HG03064 (cell line): ENCODE results near the gene NT5DC1.

ENCODE experiments used
- ATAC-seq: cut with Tn5 transposase; IDR thresholded peaks from one replicate; pipeline ENCODE4 v1.9.1; 2021; ENCODE audit warnings: low read depth; ENCODE audit not compliant: unreplicated experiment

The NT5DC1 gene

DNA sequence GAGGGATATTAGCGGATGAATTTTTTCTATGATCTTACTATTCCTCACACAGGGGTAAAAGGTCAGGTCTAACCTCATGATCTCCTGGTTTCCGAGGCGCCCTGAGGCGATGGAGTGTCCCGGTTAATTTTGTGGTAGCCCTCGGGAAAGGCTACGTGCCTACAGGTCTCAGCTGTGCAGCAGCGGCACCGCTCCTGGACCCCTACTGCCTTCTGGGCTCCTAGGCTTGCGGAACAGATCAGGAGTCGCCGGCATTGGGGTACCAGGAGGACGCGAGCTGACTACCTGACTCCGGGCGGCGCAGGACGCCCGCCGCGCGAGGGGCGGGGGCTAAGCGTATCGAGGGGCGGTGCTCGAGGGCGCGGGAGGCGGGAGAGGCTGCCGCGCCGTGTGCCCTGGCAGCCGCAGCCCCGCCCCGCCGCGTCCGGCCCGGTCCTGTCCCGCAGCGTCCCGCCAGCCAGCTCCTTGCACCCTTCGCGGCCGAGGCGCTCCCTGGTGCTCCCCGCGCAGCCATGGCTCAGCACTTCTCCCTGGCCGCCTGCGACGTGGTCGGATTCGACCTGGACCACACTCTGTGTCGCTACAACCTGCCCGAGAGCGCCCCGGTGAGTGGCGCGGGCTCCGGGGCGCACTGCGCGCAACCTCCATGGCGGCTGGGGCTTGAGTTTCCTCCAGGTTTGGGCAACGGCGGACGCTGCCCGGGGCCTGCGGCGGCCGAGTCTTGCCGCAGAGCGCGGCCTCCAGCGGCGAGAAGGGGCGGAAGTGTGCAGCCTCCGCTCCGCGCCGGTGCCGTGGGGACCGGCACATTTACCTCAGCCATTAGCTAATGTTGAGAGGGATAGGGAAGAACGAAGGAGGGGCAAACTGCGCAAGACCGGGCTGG is at the start of gene NT5DC1:
Gene NT5DC1 (plus strand): TSS at position 435 of the 883 bp plus-strand sequence. CDS start 78 bp downstream, at position 513.
- ATAC-seq, result peak; percentile 85

DNA sequence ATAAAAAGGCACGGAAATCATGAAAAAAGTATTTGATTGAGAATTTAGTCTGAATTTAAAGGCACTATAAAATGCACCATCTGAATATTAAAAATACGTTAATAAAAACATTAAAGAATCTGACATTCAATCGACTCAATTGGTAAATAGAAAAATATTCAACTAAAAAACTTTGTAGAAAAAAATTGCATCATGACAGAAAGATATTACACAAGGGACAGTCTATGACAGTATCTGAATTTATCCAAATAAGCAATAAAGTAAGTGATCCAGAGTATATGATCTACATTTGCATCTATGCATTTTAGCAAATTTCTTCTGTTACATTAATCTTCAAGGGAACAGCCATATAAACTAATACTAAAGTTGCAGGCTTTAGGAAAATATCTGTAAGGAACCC is 49.4 kb upstream of the NT5DC1 start:
- ATAC-seq, result no peak

DNA sequence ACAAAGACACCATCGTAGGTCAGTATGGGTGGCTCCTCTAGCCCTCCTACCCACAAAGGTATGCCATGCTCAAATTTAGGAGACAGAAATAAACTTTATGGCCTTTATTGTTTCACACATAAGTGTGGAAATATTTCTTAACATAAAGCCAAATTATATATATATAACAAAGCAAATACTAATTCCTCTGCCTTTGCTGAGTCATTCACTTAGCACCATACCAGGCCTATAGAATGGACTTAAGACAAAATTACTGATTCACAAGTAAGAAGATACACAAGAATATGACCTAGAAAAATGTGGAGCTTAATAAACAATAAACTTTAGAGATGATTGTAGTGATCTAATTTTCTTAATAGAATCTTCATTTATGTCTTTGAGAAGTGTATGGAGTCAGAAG is 45.1 kb upstream of the NT5DC1 start:
- no peak for ATAC-seq

DNA sequence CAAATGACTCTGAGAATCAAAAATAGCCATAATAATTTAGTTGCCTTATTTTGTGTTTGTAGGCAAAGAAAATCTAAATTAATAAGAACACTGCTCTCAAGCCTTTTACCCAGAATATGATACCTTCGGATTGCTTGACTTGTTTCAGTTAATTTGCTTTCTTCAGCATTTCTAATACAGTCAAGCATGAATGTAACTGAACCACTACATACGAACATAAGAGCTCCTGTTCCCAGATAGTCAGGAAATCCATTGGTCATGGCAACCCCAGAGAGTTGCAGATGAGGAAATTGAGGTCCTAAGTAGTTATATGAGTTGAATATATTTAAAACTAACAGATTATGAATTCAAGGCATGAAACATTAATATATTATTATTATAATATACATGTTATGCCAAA is 42.9 kb upstream of the NT5DC1 start:
- no peak for ATAC-seq

DNA sequence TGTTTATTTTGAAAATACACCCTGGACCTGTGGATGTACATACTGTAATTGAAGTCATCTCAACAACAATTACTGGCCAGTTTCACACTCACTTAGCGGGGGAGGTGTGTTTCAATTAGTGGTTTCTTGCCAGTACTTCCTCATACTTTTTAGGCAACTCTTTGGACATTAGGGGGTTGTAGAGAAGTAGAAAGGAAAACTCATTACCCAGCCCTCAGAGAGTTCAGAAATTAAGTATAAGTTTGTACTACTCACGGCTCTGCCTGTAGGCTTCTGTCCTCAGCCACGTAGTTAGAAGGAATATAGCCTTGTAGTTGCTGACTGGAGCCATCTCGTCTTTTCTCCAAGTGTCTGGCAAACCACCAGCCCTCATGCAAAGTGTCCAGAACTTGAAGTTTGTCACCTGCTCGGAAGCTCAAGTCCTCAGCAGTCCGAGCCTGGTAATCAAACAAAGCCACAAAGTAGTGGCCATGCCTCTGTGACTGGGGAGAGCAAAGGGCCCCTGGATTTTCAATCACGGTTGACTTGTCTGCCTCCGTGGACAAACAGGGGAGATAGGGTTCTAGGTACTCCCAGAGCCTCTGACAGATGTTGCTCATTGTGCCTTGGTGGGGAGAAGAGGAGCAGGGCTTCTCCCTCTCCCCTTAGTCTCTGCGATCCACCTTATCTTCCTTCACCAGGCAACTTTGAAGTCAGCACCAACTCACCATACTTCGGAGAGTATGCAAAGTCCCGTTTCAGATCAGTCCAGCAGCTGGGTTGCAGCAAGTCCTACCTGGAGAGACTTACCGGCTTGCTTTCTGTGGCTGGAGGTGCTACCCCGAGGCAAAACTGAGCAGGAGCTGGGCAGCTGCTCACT is 40.7 kb upstream of the NT5DC1 start:
- ATAC-seq, result peak; percentile 89

DNA sequence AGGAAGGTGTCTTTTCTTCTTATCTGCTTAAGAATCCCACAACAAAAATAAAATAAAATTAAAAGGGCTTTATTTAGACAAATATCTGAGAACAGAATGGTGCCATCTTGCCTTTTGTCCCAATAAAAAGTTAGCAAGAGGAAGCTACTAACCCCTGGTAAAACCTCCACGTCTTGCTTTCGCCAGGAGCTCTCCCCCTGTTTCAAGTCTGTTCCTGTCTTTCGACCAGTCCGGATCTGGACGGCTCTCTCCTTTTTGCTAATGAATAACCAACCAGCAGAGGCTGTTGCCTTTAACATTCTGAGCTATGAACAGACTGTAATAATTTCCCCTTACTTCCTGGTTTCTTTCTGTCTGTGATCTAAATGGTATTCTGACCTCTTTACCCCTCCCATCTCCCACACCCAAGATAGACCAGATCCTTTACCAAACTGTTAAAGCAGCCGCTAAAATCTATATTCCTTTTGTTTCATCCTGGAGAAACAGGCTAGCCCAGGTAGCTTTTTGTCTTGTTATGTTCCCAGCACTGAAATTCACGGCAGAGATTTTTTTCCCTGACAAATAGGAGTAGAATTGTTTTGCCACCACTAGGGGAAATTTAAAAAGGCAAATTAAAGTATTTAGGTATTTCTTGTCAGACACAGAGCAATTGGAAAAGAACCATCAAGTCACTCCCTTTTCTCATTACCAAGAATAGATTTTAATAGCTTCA is 39.9 kb upstream of the NT5DC1 start, which contains the start of gene FRK:
Gene FRK (minus strand): TSS at position 320 of the 712 bp plus-strand sequence. CDS start 580 bp downstream, outside the sequence.
- ATAC-seq, result no peak

DNA sequence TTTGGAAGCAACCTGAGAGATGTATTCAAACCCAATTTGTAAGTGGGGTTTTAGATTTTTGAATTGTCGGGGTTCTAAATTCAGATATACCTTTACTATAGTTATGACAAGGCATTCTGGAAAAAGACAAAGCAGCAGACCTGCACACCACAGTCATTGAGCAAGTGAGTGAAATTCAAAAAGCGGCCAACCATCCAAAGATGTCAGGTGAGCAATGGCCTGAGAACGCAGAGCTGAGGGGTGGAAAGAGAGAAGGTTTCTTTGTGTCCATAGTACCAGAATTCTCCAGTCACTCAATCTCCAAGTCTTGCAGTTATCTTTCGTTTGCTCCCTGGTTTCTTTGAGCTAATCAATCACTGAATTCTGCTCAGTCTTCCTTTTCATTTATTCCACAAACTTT is 38.2 kb upstream of the NT5DC1 start:
- no peak for ATAC-seq

DNA sequence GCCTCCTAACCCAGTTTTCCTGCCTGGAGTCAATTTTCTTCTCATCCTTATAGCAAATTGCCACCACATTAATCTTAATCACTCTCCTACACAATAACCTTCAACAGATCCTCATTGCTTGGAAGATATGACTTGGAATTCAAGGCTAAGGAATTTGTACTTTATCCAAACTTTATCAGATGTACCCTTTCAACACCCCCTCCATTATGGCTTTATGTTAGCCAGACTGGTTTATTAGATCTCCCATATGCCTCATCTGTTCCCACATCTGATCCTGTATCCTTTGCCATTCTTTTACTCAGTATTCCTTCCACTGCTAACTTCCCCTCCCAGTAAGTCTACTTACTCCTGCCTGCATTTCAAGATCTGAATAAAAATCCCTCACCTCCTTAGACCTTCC is 36.0 kb upstream of the NT5DC1 start:
- no peak for ATAC-seq

DNA sequence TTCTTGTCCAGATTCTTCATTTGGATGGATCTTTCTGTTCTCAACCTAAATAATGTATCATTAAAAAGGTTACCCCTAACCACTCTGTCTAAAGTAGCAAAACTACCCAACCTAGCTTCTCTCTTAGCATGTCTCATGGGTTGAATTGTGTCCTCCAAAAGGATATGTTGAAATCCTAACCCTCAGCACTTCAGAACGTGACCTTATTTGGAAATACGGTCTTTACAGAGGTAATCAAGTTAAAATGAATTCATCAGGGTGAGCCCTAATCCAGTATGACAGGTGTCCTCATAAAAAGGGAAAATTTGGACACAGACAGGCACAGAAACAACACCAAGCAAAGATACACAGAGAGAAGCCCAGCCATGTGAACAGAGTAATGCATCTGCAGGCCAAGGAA is 33.9 kb upstream of the NT5DC1 start:
- no peak for ATAC-seq

DNA sequence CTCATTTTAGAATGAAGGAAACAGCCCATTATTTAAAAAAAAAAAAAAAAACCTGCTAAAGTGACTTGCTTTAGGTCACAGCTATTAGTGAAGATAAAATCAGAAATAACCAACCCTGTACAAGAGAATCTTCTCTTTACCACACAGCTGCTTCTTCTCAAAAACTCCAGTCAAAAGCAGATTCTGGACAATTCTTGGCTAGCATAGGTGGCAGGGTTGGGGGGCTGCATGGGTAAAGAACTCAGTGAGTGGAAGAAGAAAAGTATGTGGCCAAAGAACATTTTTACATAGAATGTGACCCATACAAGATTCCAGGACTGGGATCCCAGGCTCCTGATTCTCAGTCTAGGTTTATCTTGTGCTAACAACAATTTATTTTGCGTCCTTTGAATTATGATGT is 30.6 kb upstream of the NT5DC1 start:
- no peak for ATAC-seq

DNA sequence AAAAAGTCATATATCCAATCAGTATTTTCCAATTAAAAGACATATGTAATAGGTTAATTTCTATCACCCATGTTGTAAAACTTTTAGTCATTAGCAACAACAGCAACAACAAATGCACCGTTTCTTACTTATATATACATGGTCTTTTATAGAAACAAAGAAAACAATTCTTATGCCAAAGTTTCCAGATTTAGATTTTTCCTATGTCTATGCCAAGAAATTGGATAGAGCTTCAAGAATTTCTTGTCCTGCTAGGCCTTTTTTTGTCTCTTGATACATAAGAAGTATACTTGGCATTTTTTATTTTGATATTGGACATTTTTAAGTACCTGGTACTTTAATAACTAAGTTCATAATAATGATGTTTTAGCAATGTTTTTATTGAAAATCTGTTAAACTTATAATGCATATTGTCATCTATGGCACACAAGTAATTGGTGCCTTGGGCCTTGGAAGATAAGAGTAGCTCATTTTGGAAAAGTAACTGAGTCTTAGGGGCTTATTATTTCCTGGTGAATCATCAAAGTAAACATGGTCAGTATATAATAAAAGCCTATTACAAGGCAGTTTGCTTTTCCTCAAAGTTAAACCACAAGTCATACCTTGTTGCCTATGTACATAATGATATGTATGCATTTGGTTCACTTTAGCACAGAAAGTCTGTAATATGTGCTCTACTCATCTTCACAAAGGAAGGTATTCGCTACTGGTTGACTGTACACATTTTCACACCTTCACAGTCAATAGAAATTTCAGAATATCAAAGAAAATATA is 29.9 kb upstream of the NT5DC1 start:
- ATAC-seq, result no peak

DNA sequence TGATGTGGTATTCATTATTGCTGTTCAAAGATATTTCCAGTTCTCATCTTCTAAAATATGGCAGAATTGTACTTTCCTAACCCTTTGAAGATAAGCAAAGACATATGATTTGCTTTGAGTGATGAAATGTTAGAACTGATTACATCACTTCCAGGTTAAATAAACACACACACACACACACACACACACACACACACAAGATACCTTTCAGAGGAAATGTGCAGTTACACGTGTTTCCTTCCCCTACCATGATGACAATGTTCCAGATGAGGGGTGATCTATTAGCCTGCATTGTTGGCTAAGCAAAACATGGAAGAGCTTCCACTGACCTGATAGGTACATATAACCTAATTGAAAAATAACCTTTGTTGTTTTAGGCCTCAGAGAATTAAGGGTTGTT is 28.3 kb upstream of the NT5DC1 start:
- ATAC-seq, result no peak

DNA sequence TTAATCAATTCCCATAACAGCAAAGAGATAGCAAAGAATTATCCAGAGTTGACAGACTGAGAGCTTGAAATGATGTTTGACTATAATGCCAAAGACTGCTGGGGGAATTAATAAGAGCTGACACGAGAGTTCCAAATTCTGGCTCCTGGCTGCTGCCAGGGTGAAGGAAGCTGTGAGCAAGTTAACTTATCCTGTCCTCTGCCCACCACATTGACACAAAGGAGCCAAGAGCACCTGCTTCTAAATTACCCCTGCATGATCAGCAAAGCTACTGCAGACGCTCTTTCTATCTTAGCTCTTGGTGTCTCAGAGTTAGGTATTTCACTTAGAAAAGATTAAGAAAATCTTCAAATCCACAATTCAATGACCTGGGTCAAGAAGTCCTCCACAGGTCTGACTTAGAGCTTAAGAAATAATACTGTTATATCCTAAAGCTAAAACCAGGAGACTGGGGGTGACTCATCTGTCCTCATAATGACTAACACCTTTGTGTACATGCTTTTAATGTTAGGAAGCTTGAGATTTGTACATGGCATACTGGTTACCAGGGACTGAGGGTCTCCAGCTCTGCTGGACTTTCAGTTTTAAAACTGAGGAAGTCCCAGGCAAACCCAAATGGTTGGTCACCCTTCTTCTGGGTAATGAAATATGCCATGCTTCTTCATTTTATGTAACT is 26.8 kb upstream of the NT5DC1 start:
- ATAC-seq, result no peak

DNA sequence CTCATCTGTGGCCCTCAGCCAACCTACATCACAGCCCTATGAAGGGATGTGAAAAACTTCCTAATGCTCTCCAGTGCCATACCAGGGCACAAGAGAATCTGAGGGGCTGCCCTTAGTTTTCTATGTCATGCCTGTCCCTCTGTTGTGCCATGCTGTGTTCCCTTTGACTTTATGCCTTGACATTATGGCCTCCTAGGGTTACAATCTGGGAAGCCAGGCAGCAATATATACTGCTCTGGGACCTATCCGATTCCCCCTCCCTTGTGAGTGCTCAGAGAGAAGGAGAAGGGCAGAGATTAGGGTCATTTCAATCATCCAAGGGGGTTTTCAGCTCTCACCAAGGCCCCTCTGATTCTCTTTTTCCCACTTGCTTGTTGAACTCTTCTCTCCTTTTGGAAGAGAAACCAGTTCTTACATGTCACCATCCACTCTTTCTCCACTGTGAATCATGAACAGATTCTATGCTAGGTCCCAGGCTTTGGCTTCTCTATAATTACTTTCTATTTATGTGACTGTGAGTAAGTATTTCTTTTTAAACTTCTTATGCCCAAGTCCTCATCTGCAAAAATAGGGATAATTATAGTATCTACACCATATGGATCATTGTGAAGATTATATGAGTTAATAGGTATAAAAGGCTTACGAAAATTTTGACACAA is 25.8 kb upstream of the NT5DC1 start:
- ATAC-seq, result no peak

DNA sequence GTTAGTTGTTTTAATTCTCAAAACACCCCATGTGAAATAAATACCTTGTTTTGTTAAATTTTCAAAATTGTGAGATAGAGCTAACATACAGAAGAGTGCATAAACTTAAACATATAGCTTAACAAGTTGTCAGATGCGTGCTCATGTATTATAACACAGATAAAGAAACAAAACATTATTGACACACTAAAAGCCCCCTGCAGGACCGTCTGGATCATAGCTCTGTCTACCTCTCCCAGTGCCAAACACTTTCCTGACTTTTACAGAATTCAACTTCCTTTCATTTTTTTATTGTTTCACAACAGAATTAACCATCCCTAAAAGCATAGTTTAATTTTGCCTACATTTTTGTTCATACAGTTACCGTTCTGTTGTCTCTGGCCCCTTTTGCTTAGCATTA is 22.1 kb upstream of the NT5DC1 start:
- ATAC-seq, result no peak

DNA sequence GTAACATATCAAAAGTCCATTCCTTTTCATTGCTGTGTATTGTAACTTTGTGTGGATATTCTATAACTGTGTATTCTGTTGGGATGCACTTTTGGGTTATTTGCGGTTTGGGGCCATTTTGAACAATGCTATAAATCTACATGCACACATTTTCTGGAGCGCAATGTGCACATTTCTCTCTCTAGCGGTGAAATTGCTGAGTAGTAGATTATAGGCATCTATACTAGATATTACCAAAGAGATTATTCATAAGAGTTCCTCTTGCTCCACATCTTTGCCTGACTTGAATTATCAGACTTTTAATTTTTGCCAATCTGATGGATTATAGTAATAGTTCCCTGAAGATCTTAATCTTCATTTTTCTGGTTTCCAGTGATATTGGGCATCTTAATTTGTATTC is 21.7 kb upstream of the NT5DC1 start:
- no peak for ATAC-seq

DNA sequence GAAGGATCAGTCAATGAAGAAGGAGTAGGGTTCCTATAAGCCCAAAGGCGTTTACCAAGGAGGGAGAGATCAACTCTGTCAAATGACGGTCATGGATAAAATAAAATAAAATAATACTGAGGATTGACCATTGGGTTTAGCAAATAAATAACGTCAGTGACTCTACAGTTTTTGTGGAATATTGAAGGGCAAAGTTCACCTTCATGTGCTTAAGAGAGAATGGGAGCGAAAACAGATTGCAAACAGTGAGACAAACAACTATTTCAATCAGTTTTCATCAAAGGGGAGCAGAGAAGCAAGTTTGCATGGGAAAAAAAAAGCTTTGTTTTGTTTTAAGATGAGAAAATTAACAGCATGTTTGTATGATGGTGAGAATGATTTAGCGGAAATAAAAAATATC is 17.6 kb upstream of the NT5DC1 start:
- no peak for ATAC-seq

DNA sequence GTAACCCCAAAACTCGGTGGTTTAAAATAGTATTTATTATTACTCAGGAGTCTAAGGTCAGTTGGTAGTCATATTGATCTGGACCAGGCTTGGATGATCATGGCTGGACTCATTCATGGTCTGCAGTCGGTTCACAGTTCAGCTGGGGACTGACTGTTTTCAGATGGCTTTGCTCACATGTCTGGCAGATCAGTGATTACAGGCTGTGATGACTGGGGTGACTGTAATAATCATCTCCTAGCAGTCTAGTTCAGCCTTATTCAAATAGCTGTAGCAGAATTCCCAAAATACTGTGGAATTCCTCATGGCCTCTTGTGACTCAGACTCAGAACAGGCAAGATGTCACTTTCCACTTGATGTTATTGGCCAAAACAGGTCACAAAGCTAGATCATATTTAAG is 16.4 kb upstream of the NT5DC1 start:
- ATAC-seq, result no peak

DNA sequence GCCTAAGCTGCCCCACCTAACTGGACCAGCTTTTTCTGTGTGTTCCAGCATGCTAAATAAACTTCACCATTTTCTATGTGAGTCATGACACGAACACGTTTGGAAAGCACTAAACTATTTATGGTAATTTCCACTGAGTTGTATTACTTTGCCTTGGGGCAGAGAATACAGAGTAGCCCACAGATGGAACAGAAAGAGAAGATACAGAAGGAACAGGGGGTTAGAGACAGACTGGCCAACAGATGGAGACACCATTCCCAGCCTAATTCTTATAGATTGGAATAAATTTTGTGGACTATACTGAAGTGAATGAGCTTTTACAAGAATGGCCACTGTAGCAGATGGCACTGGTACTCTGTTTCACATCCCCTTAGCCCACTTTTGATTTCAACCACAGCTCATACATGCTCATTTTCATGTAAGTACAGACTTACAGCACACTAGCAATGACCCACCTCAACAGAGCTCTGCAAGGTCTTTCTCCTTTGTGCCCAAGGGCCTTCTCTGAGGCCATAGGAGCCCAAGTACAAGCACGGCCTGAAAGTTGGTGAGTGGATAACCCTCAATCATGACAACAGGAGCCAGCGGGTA is 13.1 kb upstream of the NT5DC1 start:
- peak; percentile 96 for ATAC-seq
